Erythroblast (primary cell): ENCODE data around the gene GNG2.

Experiments used
- GATA1 ChIP-seq: IDR thresholded peaks from 2 replicates; pipeline ENCODE4 v1.6.1; 2011; ENCODE audit warnings: low read depth, mild to moderate bottlenecking, control low read depth, low read length, moderate library complexity
- POLR2A ChIP-seq: IDR thresholded peaks from 2 replicates; pipeline ENCODE4 v1.6.1; 2011; ENCODE audit warnings: mild to moderate bottlenecking, low read length

DNA sequence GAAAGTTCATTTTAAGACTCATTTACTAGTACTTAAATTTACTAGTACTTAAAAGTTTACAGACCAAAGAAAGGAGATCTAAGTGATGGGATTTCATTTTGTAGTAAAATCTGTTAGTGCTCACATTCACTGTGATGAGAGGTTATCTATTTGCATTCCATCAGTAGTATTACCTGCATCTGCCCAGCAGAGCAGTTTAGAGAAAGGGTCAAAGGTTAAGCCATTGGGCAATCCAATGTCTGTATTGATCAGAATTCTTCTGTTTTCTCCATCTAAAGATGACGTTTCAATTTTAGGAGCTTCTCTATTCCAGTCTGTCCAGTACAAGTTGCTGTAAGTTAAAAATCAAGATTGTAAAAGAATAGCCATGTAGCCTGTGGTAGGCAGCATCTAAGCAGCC is 147.2 kb downstream of the GNG2 start:
- TF ChIP-seq POLR2A (no peak), GATA1 (no peak)
